Posterior cingulate gyrus (tissue), 11 donors: ENCODE results near the gene ARL6IP1.
"Not testable (repeated sequence)": the region's sequence is repeated elsewhere in the genome, so short reads cannot be mapped to it uniquely, and the experiment has no call there.

Experiments
- DNase-seq, 10 donors: peaks; one replicate each; pipeline versions ENCODE4 v3.0.0 to v3.0.0-alpha.2; 2020 to 2021; ENCODE audit warnings: mixed read lengths in 3 of 10
- intact Hi-C: fragments of 100-400 bp; cut with DNase I; formaldehyde crosslinking; loops from one replicate; pipeline ENCODE4 v1.15.1; 2023

Gene ARL6IP1

GRCh38 chr16:18770336-18770962, 30.9 kb downstream of the ARL6IP1 start:
- intact Hi-C loops, result not testable (repeated sequence)

GRCh38 chr16:18767217-18767616, 34.1 kb downstream of the ARL6IP1 start:
- DNase-seq, intact Hi-C loops: not testable (repeated sequence)

More at GRCh38 chr16:18770336-18770962, 30.9 kb downstream of the ARL6IP1 start:
- peak in 1 of 10 donors; percentile 47 for DNase-seq

GRCh38 chr16:18762713-18763112, 38.6 kb downstream of the ARL6IP1 start:
- DNase-seq, intact Hi-C loops: not testable (repeated sequence)

- intact Hi-C loops, result not testable (repeated sequence)
- peak in 9 of 10 donors; percentile 11 to 89 (median 48) for DNase-seq
These were observed 41.5 kb downstream of the ARL6IP1 start for GRCh38 chr16:18759598-18760520.

GRCh38 chr16:18757960-18758660, 43.2 kb downstream of the ARL6IP1 start:
- DNase-seq, intact Hi-C loops: not testable (repeated sequence)

- intact Hi-C loops, DNase-seq: not testable (repeated sequence)
These were observed 44.7 kb downstream of the ARL6IP1 start for GRCh38 chr16:18756639-18757038.

- DNase-seq, intact Hi-C loops: not testable (repeated sequence)
These were observed 58.5 kb downstream of the ARL6IP1 start for GRCh38 chr16:18742870-18743269.
